Pulmonary artery endothelial cell (primary cell): Measurements from ENCODE around the gene DISP2. TPM values are rescaled to one million over a fixed set of nuclear protein-coding genes. Genes with fewer than 3 reads are reported as not detected.

Experiments
- DNase-seq: peaks from one replicate; pipeline ENCODE4 v3.0.0-alpha.2; 2011; ENCODE audit warnings: low read depth, low spot score
- total RNA-seq: library from RNA; depleted of rRNA; stranded (reverse); fragments of >200 nt; gene quantifications from 2 replicates; pipeline ENCODE4 v1.2.3, GENCODE V29; 2014

DISP2 gene, protein sequence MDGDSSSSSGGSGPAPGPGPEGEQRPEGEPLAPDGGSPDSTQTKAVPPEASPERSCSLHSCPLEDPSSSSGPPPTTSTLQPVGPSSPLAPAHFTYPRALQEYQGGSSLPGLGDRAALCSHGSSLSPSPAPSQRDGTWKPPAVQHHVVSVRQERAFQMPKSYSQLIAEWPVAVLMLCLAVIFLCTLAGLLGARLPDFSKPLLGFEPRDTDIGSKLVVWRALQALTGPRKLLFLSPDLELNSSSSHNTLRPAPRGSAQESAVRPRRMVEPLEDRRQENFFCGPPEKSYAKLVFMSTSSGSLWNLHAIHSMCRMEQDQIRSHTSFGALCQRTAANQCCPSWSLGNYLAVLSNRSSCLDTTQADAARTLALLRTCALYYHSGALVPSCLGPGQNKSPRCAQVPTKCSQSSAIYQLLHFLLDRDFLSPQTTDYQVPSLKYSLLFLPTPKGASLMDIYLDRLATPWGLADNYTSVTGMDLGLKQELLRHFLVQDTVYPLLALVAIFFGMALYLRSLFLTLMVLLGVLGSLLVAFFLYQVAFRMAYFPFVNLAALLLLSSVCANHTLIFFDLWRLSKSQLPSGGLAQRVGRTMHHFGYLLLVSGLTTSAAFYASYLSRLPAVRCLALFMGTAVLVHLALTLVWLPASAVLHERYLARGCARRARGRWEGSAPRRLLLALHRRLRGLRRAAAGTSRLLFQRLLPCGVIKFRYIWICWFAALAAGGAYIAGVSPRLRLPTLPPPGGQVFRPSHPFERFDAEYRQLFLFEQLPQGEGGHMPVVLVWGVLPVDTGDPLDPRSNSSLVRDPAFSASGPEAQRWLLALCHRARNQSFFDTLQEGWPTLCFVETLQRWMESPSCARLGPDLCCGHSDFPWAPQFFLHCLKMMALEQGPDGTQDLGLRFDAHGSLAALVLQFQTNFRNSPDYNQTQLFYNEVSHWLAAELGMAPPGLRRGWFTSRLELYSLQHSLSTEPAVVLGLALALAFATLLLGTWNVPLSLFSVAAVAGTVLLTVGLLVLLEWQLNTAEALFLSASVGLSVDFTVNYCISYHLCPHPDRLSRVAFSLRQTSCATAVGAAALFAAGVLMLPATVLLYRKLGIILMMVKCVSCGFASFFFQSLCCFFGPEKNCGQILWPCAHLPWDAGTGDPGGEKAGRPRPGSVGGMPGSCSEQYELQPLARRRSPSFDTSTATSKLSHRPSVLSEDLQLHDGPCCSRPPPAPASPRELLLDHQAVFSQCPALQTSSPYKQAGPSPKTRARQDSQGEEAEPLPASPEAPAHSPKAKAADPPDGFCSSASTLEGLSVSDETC (N-terminal part only)
- total RNA-seq, result 0.04 and 0.07 TPM in 2 replicates

DNA sequence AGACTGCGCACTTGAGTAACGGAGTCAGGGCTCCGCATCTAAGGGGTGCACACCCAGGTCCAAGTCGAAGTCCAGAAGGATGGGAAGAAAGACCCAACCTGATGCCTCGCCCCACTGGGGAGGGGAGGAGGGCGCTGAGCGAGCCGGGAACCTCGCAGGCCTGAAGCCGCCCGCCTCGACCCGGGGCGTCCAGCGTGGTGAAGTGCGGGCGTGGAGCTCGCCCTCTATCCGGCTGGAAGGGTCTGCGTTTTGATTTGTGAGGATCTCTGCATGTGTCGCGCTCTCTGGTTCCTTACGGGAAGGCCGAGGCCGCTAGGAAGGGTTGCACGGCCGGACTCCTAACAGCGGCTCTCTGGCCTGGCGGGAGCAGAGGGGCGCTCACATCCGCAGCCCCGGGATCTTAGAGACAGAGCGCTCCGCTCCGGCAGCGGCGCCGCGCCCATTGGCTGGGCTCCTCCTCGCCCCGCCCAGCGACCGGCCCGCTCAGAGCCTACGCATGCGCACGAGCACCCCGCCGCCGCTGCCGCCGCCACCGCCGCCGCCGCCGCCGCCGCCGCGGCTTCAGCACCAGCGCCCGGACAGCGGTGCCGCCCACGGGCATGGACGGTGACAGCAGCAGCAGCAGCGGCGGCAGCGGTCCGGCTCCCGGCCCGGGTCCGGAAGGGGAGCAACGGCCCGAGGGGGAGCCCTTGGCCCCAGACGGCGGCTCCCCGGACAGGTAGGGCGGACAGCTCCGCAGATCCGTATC lies at the start of gene DISP2:
DISP2 (plus strand) TSS at position 497 of the 748 bp plus-strand sequence; CDS start at position 600, 103 bp downstream.
- DNase-seq, result no peak

DNA sequence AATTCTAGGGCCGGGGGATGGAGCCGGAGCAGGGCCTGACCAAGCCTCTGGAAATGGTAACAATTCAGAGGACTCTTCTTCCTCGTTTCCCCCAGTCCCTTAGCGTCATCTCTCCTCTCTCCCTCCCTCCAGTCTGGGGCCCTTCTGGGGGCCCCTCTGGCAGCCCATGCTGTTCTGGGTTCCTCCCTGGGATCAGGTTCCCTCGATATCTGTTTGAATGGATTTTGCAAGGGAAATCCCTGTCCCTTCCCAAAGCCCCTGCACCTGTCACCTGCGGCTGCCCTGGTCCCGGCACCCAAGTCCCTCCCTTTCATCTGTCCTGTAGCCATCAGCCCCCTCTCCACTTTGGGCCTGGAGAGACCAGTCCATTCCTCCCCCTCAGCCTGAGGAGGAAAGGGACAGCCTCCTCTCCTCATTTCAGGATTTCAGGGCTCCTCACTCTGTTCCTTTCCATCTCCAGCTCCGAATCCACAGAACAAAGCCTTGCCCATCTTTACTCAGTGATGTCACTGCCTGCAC lies 48.6 kb upstream of the DISP2 start:
- no peak for DNase-seq

DNA sequence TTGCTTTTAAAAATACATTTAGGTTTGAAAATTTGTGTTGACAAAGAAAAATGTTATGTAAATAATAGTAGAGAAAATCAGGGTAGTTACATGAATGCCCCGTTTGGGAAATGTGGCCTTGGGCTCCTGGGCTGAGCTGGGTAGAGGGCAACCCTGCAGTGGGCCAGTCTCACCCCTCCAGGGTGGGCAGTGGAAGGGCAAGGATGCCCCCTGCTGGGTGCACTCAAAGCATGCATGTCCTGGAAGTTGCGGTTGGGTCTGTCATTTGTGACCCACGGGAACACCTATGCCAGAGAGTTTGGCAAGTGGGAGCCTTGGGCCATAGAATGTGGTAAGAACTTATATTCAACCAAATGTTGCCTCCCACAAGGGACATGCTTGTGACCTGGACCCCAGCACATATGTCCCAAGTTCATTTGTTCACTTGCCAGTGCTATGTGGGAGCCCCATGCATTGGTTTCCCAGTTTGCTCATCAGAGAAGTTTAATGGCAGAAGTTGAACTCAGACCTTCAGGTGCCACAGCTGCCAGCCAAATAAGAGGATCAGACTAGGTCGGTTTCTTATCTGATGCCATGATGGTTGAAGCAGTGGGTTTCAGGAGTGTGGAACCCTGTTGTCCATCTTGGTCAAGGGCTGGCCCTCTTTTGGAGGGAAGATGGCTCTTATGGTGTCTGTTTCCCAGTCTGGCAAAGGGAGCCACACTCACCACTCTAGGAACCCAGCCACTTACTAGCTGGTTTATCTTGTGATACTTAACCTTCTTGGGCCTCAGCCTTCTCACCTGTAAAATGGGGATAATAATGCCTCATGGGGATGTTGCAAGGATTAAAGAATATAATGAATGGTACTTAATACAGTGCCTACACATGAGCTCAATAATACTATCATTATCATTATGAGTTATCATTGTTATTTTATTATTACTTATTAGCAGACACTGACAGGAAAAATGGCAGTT lies 47.7 kb upstream of the DISP2 start:
- DNase-seq, result peak; percentile 15

DNA sequence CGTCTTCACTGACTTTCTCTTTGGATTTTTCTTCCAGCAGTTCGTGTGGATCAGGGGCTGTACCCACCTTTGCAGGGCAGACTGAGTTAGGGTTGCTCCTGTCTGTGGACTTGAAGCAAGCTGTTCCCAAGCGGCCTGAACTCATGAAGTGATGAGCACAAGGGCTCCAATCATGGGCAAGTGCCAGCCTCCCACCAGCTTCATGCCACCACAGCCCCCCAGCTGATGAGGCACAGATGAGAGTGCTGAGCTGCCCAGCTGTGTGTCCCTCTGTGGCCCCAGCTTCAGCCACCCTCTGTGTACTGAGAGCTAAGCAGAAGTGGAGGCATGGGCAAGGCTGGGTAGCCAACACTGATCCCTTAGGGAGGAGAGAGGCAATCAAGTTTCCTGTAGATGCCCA lies 47.0 kb upstream of the DISP2 start:
- no peak for DNase-seq

DNA sequence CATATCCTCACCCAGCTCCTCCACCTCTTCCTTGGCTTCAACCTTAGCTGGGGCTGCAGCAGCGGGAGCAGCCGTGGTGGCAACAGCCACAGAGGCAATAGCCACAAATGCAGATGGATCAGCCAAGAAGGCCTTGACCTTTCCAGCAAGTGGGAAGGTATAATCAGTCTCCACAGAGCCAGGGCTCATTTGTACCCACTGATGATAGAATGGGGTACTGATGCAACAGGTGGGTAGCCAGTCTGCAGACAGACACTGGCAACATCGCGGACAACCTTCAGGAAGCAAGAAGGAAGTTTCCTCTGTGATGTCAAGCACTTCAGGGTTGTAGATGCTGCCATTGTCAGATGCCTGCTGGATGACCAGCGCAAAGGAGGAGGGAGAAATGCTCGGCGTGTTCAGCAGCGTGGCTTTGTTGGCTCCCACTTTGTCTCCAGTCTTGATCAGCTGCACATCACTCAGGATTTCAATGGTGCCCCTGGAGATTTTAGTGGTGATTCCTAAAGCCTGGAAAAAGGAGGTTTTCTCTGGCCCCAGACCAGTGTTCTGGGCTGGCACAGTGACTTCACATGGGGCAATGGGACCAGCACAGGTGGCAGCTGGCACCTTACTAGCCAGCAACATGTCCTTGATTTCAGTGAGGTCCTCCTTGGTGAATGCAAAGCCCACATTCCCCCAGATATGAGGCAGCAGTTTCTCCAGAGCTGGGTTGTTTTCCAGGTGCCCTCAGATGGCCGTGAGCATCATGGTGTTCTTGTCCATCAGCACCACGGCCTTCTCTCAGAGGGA lies 45.5 kb upstream of the DISP2 start:
- no peak for DNase-seq

DNA sequence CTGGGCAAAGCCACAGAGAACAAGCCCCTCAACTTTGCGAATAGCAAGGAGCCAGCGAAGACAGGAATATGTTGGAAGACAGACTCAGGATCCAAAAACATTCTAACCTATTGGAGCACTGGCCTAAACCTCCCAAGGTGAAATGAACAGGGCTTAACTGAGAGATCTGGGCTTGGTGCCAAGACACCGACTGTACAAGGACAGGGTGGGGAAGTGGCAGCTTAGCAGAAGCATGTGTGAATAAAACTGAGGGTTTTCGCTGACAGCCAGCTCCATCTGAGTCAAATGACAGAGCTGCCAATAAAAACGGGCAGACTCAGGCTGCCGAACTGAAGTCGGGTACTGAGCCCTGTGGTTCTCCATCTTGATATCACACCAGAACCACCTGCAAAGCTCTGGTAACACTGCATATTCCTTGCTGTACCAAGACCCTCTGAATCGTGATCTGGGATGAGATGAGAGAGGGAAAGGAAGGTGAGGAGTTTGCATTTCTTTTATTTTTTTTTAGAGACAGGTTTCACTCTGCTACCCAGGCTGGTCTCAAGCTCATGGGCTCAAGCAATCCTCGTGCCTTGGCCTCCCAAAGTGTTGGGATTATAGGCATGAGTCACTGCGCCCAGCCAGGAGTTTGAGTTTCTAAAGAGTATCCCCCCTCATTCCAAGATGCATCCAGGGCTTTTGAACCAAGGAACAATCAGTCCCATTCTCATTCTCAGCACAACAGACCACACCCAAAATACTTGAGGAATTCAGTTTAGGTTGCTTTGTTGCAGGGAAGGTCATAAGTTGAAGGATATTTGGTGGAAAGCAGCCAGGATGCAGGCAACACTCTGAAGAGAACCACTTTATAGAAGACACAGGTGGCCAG lies 44.3 kb upstream of the DISP2 start:
- peak; percentile 15 for DNase-seq

DNA sequence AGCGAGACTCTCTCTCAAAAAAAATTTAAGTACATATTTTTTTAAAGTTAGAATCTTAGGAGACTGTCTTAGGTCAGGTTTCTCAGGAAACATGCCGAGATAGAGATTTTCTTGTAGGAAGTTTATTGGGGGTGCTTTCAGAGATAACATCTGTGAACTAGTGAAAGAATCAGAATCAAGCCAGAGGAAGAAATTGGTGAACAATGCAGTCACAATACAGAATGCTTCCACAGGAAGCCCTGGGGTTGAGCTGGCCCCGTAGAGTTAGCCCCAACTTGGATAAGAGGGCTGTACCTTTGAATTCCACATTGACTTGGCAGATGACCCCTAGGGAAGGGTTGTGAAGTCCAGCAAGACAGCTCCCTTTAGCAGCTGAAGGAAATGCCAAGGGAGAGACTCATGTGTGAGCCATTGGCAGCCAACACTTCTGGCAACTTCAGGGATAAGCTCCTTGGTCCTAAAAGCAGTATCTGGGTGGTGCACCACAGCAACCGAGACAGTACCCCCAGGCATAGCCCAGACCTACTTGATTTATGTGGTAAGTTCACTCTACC lies 43.2 kb upstream of the DISP2 start:
- DNase-seq, result peak; percentile 84

DNA sequence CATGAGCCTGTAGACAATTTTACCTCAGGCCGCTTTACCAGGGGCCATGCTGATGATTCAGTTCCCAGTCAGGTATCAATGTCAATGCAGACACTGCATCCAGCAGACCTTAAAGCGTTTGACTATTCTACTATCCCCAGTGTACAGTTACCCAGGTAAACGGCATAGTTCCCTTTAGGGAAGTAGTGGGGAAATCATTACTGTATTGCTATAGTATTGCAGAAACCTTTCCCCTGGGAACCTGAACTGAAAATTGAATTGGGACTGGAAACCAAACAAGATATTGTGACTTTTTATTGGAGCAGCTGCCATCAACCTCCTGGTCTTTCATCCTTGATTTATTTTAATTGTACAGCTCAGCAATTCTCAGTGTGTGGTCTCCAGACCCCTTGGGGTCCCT lies 41.1 kb upstream of the DISP2 start:
- no peak for DNase-seq

DNA sequence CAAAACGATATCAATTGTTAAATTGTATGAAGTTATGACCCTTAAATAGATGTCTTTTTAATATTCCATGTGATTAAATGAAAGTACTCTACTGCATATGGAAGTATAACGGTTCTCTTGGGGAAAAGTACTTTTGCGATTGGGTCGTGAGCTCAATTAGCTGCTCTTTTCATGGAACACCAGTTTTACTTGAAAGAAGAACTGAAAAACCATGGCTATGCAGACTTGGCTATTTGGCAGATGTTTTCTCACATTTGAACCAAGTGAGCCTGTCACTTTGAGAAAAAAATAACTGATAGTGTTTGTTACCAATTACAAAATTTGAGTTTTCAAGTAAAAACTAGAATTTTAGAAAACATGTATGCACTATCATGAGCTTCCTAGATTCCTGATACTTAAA lies 40.4 kb upstream of the DISP2 start:
- DNase-seq, result no peak

DNA sequence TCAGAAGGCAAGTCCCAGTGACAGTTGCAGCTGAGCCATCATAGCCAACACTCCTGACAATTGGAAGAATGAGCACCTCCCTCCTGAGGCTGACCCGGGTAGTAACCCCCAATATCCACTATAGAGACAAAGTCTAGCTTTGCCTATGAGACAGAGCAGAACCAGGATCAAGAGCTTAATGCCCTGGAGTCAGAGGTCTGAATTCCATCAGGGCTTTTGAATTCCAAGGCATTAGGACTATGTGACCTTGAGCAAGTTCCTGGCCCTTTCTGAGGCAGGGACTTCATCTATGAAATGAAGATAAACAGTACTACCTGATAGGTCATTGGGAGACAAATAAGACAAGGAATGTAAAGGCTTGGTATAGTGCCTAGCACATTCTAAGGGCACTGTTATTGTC lies 37.6 kb upstream of the DISP2 start:
- no peak for DNase-seq

DNA sequence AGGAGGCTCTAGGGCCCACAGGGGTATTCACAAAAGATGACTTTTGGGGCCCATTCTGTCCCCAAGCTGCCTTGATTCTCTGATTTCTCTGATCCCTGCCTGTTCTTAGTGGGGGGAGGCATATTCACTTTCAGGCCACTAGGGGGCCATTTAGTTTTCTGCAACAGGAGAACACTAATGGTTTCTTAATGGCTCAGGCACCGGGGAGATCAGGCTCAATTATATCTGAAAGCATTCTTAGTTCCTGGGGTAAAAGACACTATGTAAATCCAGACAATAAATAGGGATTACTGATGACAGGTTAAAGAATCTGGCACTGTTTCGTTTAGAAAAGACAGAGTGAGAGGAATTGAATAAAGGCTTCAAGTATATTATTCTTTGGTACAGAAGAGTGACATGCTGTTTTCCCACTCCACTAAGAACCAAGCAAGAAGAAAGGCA lies 37.1 kb upstream of the DISP2 start:
- no peak for DNase-seq

DNA sequence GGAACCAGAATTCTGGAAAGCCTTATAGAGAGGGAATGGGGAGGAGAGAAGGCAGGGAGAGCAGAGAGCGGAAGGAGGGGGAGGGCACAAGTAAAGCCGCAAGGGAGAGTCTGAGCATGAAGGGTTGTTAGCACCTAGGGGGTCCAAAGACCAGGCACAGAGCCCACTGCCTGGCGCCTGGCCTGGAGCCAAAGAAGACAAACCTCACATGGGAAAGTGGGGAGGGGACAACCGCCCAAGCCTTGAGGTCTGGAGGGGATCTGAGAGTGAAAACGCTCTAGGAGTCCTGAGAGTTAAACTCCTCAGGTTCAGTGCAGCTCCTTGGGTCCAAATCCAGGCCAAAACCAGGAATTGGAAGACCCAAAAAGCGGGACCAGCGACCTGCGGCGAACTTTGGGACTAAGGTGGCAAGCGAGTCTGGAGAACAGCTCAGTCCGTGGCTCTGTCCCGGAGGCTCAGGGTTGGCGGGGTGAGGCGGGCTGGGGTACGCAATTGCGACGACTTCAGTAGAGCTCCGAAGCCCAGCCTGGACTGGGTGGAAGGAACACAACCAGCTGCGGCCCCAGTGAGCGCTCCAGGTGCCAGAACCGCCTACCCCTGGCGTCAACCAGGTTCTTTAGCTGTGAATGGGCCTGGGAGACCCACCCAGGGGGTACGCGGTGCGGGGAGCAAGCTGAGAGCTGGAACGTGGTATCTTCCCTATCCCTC lies 35.3 kb upstream of the DISP2 start:
- no peak for DNase-seq

DNA sequence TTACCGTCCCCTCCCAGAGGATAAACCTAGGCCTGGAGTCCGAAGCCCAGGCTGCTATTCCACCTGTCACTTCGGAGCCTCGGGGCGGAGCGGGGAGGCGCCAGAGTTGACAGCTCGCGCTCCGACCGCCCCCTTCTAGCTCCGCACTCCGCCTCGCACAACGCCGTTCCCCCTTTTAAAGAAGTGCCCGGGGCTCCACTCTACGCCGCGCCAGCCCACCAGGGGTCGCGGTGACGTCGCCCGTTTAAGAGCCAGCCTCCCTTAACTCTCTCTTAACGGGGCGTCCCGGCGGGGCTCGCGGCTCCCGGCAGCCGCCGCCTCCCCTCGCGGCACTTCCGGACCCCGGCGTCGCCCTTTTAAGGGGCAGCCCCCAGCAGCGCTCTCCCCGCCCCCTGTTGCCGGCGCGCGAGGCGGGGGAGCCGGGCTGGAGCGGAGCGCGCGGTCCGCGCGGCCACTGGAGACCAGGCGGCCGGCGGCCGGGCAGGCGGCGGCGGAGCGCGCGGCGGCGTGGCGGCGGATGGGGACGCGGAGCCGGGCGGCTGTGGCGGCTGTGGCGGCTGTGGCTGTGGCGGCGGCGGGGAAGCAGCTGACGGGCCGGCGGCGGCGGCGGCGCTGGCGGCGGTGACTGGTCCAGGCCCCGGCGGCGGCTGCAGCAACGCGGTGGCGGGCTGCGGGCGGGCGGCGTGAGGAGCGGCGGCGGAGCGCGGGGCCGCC lies 34.6 kb upstream of the DISP2 start, which contains the start of gene INAFM2:
INAFM2 (plus strand) TSS at position 454 of the 714 bp plus-strand sequence. CDS start 364 bp downstream, outside the sequence.
- peak; percentile 88 for DNase-seq

DNA sequence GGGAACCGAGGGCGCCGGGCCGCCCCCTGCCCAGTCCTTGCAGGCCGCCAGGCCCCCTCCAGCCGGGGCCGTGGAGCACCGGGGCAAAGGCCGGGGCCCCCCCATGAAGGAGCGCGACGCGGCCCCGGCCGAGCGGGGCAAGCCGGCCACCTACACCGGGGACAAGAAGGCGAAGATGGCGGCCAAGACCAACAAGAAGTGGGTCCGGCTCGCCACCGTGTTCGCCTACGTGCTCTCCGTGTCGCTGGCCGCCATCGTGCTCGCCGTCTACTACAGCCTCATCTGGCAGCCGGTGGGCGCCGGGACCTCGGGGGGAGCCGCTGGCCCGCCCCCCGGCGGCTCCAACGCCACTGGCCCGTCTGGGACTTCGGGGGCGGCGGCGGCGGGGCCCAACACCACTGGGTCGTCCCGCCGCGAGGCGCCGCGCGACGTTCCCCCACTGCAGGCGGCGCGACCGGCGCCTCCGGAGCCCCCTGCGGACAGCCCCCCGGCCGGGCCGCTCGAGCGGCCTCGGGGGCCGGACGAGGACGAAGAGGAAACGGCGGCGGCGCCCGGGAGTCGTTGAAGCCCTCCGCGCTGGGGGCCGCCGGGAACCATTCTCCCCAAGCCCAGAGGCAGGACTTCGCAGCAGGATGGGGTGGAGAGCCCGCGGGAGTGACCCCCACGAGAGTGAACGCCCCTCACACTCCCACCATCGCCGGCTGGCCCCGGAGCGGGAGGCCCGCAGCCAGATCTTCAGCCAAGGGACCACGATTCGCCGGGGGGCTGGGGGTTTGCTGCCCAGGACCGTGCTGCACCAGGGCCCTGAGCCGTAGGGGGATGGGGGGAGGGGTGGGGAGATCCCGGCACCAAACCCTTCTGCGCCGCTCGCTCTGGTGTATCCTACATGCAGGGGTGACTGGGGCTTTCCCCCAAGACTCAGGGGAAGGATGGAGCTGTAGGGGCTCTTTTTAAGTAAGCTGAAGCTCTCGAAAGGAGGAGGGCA lies 33.8 kb upstream of the DISP2 start:
- DNase-seq, result no peak

DNA sequence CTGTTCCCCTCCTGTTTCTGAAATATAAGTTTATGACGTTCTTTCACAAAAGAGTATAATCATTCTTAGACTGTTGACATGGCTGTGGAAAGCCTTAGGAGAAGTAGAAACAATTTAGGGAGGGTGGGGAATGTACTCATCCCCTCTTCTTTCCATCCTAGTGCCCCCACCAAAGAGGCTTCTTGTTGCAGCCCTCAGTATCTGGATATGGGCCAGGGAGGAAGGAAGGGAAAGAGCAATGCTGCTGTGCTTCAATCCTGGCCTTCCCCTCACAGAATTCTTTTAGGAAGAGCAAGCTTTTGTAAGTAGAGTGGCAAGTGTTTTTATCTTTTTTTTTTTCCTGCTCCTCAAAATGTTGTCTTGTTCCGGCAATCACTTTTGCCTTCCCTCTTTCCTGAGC lies 32.8 kb upstream of the DISP2 start:
- DNase-seq, result no peak
